AG09309 (cell line): ENCODE results near the gene OXSR1.
"Not testable (repeated sequence)": the region's sequence is repeated elsewhere in the genome, so short reads cannot be mapped to it uniquely, and the experiment has no call there.

Source experiments
- DNase-seq: peaks from one replicate; pipeline ENCODE4 v3.0.0-alpha.2; 2010; ENCODE audit warnings: low read depth
- H3K4me3 ChIP-seq: 2 replicates; pipeline ENCODE4 v1.5.1; 2011; ENCODE audit warnings: mild to moderate bottlenecking, low read depth, low read length, moderate library complexity; ENCODE audit not compliant: control insufficient read depth
- CTCF ChIP-seq: IDR thresholded peaks from 2 replicates; pipeline ENCODE4 v1.5.1; 2011; ENCODE audit warnings: mild to moderate bottlenecking, low read depth, low read length, inconsistent platforms; ENCODE audit not compliant: insufficient read depth, control insufficient read depth; ENCODE audit errors: missing control alignments

Gene OXSR1

GRCh38 chr3:38129058-38129457, 36.3 kb upstream of the OXSR1 start:
- TF ChIP-seq CTCF = no peak
- DNase-seq = no peak
- no peak overlapping the region for H3K4me3 ChIP-seq

- DNase-seq = no peak
- H3K4me3 ChIP-seq = no peak overlapping the region
- no peak for TF ChIP-seq CTCF
Observed at GRCh38 chr3:38130631-38131065, 34.7 kb upstream of the OXSR1 start.

- peak; percentile 62 for TF ChIP-seq CTCF
- no peak overlapping the region for H3K4me3 ChIP-seq
- no peak for DNase-seq
Observed at GRCh38 chr3:38131621-38132369, 33.5 kb upstream of the OXSR1 start.

- TF ChIP-seq CTCF = no peak
- H3K4me3 ChIP-seq = no peak overlapping the region
- DNase-seq = no peak
Observed at GRCh38 chr3:38133209-38133556, 32.2 kb upstream of the OXSR1 start.

GRCh38 chr3:38133557-38134405, 31.6 kb upstream of the OXSR1 start:
- TF ChIP-seq CTCF = no peak
- H3K4me3 ChIP-seq = no peak overlapping the region
- no peak for DNase-seq

- not testable (repeated sequence) for DNase-seq, H3K4me3 ChIP-seq
Observed at GRCh38 chr3:38134517-38135143, 30.7 kb upstream of the OXSR1 start.

GRCh38 chr3:38135621-38136277, 29.6 kb upstream of the OXSR1 start:
- not testable (repeated sequence) for DNase-seq
- peak overlapping the region; percentile 88 for H3K4me3 ChIP-seq
